ENCODE measurements around the gene CYP4F3.

DNA sequence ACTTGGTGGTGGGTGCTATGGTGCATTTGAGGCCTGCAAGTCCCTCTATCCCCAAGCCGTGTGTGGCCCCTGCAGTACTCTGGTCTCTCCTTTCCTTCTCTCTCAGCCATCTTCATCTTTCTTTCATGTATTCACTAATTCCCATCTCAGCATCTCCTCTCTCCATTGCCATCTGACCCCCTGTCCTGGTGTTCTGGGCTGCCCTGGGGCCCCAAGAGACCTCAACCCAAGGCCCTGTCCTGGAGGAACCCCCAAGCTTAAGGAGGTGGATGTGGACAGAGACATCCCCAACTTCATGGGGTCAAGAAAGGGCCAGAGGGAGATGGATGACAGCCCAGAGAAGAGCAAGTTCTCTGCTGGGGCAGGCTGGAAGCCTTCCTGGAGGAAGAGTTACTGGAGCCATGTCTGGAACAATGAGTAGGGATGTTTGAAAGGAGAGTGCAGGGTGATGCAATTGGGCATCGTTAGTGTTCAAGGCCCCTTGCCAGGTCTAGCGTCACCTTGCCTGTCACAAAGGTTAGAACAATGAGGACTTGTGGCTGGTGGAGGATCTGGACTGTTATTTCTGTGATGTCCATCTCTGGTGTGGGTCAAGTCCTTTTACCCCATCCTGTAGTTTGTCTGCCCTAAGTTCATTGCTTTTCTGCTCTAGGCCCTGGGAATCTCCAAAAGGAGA is 3.5 kb downstream of the CYP4F3 start:
- TF ChIP-seq, protein P1, sequence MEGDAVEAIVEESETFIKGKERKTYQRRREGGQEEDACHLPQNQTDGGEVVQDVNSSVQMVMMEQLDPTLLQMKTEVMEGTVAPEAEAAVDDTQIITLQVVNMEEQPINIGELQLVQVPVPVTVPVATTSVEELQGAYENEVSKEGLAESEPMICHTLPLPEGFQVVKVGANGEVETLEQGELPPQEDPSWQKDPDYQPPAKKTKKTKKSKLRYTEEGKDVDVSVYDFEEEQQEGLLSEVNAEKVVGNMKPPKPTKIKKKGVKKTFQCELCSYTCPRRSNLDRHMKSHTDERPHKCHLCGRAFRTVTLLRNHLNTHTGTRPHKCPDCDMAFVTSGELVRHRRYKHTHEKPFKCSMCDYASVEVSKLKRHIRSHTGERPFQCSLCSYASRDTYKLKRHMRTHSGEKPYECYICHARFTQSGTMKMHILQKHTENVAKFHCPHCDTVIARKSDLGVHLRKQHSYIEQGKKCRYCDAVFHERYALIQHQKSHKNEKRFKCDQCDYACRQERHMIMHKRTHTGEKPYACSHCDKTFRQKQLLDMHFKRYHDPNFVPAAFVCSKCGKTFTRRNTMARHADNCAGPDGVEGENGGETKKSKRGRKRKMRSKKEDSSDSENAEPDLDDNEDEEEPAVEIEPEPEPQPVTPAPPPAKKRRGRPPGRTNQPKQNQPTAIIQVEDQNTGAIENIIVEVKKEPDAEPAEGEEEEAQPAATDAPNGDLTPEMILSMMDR (conservative IDR thresholded peaks at IDR 0.05): no peak
- TF ChIP-seq EZH2 (IDR thresholded peaks at IDR 0.05; ENCODE audit: low read depth): no peak

Data from PC-9 (cell line).